BE2C (cell line): Measurements from ENCODE around the gene PAPPA.
A peak's percentile ranks its signal among the peaks of the same experiment; 100 is the strongest.

Experiments
- DNase-seq: peaks from one replicate; pipeline ENCODE4 v3.0.0-alpha.2; 2020
- H3K27me3 ChIP-seq: fragments of 250-450 bp; sonication (Bioruptor Pico); 2 replicates; pipeline ENCODE4 v1.5.1; 2020; ENCODE audit warnings: mild to moderate bottlenecking
- H3K36me3 ChIP-seq: fragments of 250-450 bp; sonication (Bioruptor Pico); 2 replicates; pipeline ENCODE4 v1.5.1; 2020; ENCODE audit warnings: mild to moderate bottlenecking
- H3K4me1 ChIP-seq: fragments of 250-450 bp; sonication (Bioruptor Pico); 2 replicates; pipeline ENCODE4 v1.5.1; 2020
- H3K4me3 ChIP-seq: 2 replicates; pipeline ENCODE4 v1.5.1; 2011; ENCODE audit warnings: low read depth, low read length
- H3K9me3 ChIP-seq: fragments of 250-450 bp; sonication (Bioruptor Pico); 2 replicates; pipeline ENCODE4 v1.5.1; 2020
- CTCF ChIP-seq: IDR thresholded peaks from 2 replicates; pipeline ENCODE4 v1.5.1; 2012; ENCODE audit warnings: mild to moderate bottlenecking, low read depth, low read length

The PAPPA gene

GRCh38 chr9:116208417-116209232 is 55.0 kb downstream of the PAPPA start:
- TF ChIP-seq CTCF = no peak
- Histone ChIP-seq H3K36me3 (no peaks in the 10 kb centered on the region), H3K9me3 (no peaks in the 10 kb centered on the region), H3K27me3 (no peaks in the 10 kb centered on the region; the same call in 1 of the 2 replicates), H3K4me1 (no peaks in the 10 kb centered on the region), H3K4me3 (no peak overlapping the region)
- DNase-seq = no peak

- Histone ChIP-seq H3K9me3 (no peaks in the 10 kb centered on the region), H3K4me3 (no peak overlapping the region), H3K4me1 (no peaks in the 10 kb centered on the region), H3K27me3 (no peaks in the 10 kb centered on the region; the same call in 1 of the 2 replicates), H3K36me3 (no peaks in the 10 kb centered on the region)
- TF ChIP-seq CTCF = no peak
- no peak for DNase-seq
Measured at GRCh38 chr9:116209414-116210116, 56.0 kb downstream of the PAPPA start.

GRCh38 chr9:116212986-116213692 is 59.5 kb downstream of the PAPPA start:
- H3K27me3 ChIP-seq = peaks cover 3% of the 10 kb centered on the region
- TF ChIP-seq CTCF = no peak
- no peaks in the 10 kb centered on the region for H3K4me1 ChIP-seq
- DNase-seq = no peak
- H3K36me3 ChIP-seq = no peaks in the 10 kb centered on the region
- no peak overlapping the region for H3K4me3 ChIP-seq
- H3K9me3 ChIP-seq = no peaks in the 10 kb centered on the region

- DNase-seq = no peak
- Histone ChIP-seq H3K36me3 (no peaks in the 10 kb centered on the region), H3K4me3 (no peak overlapping the region), H3K4me1 (no peaks in the 10 kb centered on the region), H3K27me3 (peaks cover 3% of the 10 kb centered on the region), H3K9me3 (no peaks in the 10 kb centered on the region)
- TF ChIP-seq CTCF = no peak
Measured at GRCh38 chr9:116213693-116214047, 60.1 kb downstream of the PAPPA start.

- no peak for DNase-seq
- H3K4me3 ChIP-seq = no peak overlapping the region
- no peak for TF ChIP-seq CTCF
- H3K4me1 ChIP-seq = no peaks in the 10 kb centered on the region
- peaks cover 3% of the 10 kb centered on the region for H3K27me3 ChIP-seq
- H3K36me3 ChIP-seq = no peaks in the 10 kb centered on the region
- no peaks in the 10 kb centered on the region for H3K9me3 ChIP-seq
Measured at GRCh38 chr9:116218399-116218798, 64.8 kb downstream of the PAPPA start.

- no peak for TF ChIP-seq CTCF
- Histone ChIP-seq H3K4me1 (no peaks in the 10 kb centered on the region), H3K4me3 (no peak overlapping the region), H3K9me3 (no peaks in the 10 kb centered on the region), H3K36me3 (no peaks in the 10 kb centered on the region), H3K27me3 (peaks cover 3% of the 10 kb centered on the region)
- peak; percentile 17 for DNase-seq
Measured at GRCh38 chr9:116219686-116220085, 66.1 kb downstream of the PAPPA start.
